ENCODE results near the gene TMEM213. TPM values are rescaled to one million over a fixed set of nuclear protein-coding genes. Genes with fewer than 3 reads are reported as not detected.
A peak's percentile ranks its signal among the peaks of the same experiment; 100 is the strongest.

Gene TMEM213
- polyA plus RNA-seq, 1 donor, result 39.2 TPM

- DNase-seq, result no peak
These were observed 74.8 kb downstream of the TMEM213 start for GRCh38 chr7:138872576-138872975.

- no peak for DNase-seq
These were observed 75.6 kb downstream of the TMEM213 start for GRCh38 chr7:138873220-138873892.

DNA sequence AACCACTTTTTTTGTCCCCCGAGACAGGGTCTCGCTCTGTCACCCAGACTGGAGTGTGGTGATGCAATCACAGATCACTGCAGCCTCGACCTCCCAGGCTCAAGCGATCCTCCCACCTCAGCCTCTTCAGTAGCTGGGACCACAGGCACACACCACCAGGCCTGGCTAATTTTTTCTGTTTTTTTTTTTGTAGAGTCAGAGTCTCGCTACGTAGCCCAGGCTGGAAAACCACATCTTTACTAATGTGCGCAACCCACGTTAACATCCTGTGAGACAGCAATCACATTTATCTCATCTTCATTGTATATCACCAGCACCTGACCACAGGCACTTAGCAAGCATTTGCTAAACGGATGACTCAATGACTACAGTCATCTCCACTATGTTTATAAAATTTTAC is 78.0 kb downstream of the TMEM213 start:
- DNase-seq, result no peak

- no peak for DNase-seq
These were observed 78.5 kb downstream of the TMEM213 start for GRCh38 chr7:138876326-138876725.

DNA sequence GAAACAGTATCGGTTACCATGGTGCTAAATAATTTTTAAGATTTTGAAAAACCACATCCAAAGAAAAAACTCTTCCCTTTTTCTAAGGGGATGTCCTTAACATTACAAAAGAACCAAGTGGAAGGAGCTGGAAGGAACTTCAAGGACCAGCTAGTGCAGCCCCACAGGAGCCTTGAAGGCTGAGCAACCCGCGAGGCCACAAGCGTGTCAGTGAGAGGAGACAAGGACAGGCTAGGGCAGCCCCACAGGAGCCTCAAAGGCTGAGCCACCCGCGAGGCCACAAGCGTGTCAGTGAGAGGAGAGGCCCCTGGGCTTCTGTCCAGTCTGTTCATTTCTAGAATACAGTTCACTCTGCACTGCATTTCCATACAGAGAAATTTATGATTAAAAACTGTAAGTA is 80.3 kb downstream of the TMEM213 start:
- no peak for DNase-seq

DNA sequence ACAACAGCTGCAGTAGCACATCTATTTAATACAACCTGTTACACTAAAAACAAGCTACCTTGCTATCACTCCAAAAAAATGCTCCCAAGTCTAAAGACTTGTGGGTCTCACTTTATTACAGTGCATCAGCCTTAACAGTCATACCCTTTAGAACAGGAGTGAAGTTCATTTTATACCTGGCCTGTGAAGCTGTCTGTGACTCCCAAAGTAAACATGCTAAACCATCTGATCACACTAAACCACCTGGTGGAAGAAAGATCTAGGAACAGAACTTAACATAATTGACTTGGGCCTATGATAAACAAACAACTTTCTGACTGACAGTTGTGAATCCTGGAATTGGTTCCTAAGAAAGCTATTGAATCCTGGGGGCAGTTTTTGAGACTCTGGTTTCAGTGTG is 81.1 kb downstream of the TMEM213 start:
- DNase-seq, result no peak

DNA sequence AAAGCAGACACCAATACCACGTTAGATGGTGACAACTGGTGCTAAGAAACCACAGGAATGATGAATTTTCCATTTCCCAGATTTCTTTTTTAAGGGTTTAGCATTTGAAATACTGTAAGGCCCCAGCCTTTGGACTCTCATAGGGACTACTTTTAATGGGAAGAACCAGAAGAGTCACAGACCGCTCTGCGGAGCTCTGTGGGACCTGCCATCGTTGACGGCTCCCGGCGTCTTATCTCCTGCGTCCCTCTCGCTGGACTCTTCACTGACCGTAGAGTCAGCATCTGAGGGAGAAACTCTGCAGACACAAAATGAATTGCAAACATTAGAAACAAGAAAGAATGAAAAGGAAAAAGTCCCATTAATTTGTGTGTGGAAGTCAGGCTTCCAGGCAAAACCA is 81.6 kb downstream of the TMEM213 start:
- no peak for DNase-seq

GRCh38 chr7:138880881-138881578 is 83.2 kb downstream of the TMEM213 start:
- DNase-seq, result no peak

DNA sequence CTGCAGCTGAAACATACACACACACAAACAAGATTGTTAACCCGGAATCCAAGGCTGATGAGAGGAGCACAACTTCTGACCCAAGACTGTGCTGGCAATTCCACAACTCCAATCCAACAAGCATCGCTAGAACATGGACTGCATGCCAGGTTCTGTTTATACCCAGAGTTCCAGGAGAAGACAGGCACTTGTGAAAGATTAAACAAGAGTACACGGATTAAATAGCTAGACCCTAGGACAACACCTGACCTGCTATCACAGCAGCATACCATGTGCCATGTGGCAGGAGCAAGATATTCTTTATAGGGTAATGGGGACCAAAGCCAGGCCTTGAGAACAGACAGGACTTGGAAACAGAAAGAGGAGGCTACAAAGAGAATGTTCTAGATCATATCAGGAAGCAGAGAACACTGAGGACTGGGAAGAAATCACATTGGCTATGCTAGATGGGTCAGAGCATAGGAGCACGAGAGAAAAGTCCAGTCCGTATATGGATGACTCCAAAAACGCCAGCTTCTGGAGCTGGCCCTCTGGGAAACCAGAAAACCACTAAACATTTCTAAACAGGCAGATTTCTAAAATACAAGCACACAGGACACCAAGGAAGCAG is 83.9 kb downstream of the TMEM213 start:
- no peak for DNase-seq

DNA sequence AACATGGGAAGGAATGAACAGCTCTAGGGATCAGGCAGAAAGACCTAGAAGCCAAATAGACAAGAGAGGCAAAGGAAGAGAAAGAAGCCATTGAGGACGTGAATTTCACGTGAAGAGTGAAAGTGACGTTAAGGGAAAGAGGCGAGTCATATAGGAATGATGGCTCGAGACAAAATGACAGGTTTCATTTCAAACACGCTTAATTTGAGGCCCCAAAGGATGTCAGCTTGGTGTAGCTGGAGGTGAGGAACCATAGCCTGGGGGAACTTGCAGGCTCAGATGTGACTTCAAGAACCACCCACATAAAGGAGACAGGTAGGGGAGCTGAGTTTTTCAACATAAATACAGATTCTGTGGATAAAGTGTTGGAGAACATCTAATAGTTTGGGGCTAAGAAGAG is 84.5 kb downstream of the TMEM213 start:
- no peak for DNase-seq

DNA sequence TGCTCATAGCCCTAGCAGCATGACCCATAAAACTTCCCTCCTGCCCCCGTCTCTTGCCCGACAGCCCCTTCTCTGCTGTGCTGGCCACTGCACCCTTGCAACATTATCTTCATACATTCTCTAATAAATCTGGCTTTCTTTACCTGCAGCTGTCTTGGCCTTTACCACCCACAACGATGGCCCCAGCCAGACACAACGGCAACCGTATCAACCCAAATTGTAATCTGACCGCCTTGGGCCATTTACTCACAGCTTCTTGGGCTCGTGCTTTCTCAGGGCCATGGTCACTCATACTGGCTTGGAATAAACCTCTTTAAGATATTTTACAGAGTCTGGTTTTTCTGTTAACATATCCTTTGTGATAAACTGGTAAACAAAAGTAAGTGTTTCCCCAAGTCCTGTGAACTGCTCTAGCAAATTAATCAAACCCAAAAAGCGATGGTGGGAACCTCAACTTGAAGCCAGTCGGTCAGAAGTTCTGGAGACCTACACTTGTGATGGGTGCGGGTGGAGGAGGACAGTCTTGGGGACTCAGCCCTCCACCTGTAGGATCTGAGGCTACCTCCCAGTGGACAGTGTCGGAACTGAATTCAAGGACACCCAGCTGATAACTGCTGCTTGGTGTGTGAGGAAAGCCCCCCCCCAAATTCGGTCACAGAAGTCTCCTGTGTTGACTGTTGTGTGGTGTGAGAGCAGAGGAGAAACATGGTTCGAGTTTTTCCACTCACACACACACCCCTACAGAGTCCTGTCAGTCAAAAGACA is 87.8 kb downstream of the TMEM213 start:
- no peak for DNase-seq

- DNase-seq, result peak; percentile 63
These were observed 88.7 kb downstream of the TMEM213 start for GRCh38 chr7:138886501-138886917.

DNA sequence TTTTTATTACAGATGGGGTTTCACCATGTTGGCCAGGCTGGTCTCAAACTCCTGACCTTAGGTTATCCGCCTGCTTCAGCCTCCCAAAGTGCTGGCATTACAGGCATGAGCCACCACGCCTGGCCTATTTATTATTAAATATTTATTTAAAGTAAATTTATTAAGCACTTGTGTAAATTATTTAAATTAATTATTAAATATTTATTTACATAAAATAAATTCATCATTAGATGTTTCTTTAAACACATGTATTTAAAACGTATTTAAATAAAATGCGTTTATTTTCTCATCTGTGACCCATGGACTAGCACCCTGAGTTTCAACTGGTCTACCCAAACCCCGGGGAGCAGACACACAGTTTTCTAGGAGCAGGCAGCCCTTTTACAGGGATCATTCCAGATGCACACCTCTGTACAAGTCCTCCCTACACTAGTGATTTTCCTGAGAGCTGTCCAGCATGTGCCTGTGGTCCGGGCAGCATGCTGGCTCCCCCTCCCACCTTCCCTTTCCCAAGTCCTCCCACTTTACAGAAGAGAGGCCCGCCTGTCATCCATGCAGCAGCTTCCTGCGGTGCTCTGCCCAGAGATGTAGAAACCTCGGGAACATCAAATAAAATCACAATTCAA is 89.4 kb downstream of the TMEM213 start:
- no peak for DNase-seq

Other genes starting within 250 kb of the TMEM213 start
- 2.9 TPM for gene SVOPL, start 96.6 kb upstream of the TMEM213 start, polyA plus RNA-seq (ENCODE audit: insufficient read length)
- gene ATP6V0A4, start 202 bp downstream of the TMEM213 start, polyA plus RNA-seq (ENCODE audit: insufficient read length), result 58.9 TPM
- 15.5 TPM for gene KIAA1549, start 183.4 kb downstream of the TMEM213 start, polyA plus RNA-seq (ENCODE audit: insufficient read length)
- gene ZC3HAV1L, start 238.0 kb downstream of the TMEM213 start, polyA plus RNA-seq (ENCODE audit: insufficient read length), result 29.3 TPM